ENCODE results near the gene EPB41L5.

DNA sequence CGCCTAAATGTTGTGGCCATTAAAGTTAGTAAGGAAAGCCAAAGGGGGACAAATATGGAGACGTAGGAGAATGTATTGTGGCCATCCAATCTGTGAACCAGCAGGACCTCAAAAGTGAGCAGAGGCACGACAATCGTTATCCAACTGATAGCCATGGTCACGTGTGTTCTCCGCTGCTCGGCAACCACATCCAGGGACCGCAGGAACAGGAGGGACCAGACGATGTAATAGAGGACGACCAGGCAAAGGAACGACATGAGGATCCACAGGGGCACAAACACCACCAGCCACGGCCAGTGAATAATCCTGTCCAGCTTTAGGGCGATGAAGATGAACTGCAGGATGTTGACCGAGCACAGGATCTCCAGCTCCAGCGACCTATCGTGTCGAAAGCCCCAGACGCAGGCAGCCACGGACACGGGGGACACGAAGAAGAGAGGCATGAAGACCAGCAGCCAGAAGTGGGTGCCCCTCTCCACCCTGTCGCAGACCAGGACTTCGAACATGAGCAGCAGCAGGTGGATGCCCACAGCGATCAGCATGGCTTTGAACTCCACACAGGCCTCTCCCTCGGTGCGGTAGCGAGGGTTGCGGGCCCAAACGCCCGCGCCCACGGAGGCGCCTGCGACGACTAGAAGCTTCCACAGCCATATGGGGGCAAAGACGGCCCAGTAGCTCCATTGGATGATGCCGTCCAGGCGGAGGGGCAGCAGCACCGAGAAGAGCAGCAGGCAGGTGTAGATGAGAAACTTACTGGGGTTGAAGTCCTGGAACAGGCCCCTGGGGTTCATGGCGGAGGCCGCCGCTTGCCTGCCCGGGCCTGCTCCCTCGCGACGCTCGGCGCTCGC is 209.5 kb downstream of the EPB41L5 start:
- TF ChIP-seq POLR2AphosphoS5 (IDR thresholded peaks at IDR 0.05) (no peak), POLR2A (IDR thresholded peaks at IDR 0.05) (no peak), EP300 (IDR thresholded peaks at IDR 0.05) (no peak)
- TF ChIP-seq, protein P1, sequence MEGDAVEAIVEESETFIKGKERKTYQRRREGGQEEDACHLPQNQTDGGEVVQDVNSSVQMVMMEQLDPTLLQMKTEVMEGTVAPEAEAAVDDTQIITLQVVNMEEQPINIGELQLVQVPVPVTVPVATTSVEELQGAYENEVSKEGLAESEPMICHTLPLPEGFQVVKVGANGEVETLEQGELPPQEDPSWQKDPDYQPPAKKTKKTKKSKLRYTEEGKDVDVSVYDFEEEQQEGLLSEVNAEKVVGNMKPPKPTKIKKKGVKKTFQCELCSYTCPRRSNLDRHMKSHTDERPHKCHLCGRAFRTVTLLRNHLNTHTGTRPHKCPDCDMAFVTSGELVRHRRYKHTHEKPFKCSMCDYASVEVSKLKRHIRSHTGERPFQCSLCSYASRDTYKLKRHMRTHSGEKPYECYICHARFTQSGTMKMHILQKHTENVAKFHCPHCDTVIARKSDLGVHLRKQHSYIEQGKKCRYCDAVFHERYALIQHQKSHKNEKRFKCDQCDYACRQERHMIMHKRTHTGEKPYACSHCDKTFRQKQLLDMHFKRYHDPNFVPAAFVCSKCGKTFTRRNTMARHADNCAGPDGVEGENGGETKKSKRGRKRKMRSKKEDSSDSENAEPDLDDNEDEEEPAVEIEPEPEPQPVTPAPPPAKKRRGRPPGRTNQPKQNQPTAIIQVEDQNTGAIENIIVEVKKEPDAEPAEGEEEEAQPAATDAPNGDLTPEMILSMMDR (IDR thresholded peaks at IDR 0.05), result no peak
